Prostate gland (tissue), 2 donors: ENCODE results near the gene EFHD1. TPM values are rescaled to one million over a fixed set of nuclear protein-coding genes. Genes with fewer than 3 reads are reported as not detected.
A peak's percentile ranks its signal among the peaks of the same experiment; 100 is the strongest.

Experiments used
- DNase-seq: peaks from one replicate; pipeline ENCODE4 v3.0.0-alpha.2; 2019; ENCODE audit warnings: low spot score
- H3K27ac ChIP-seq, 2 donors: fragments of 200-600 bp; sonication (generic); 2 replicates each; pipeline ENCODE4 v1.5.1; 2017 to 2019
- H3K27me3 ChIP-seq: fragments of 200-600 bp; sonication (generic); replicated peaks from 2 replicates; pipeline ENCODE4 v1.5.1; 2019; ENCODE audit not compliant: insufficient read depth
- H3K36me3 ChIP-seq, 2 donors: fragments of 200-600 bp; sonication (generic); 1 replicate in 1 of 2; 2 replicates in 1 of 2; pipeline versions ENCODE4 v1.5.1 to v1.8.1; 2017 to 2019
- H3K4me1 ChIP-seq: fragments of 200-600 bp; sonication (generic); replicated peaks from 2 replicates; pipeline ENCODE4 v1.5.1; 2019
- H3K4me3 ChIP-seq, 2 donors: fragments of 200-600 bp; sonication (generic); 2 replicates each; pipeline ENCODE4 v1.5.1; 2017 to 2019
- H3K9me3 ChIP-seq: fragments of 200-600 bp; sonication (generic); 2 replicates; pipeline ENCODE4 v1.5.1; 2017
- CTCF ChIP-seq, 4 experiments: fragments of 200-600 bp in 2 of 4; fragments of 450-650 bp in 2 of 4; sonication (generic) in 2 of 4; IDR thresholded peaks; 1 replicate in 3 of 4; 2 replicates in 1 of 4; pipeline ENCODE4 v1.5.1; 2016 to 2019; ENCODE audit warnings: antibody characterized with exemption in 4 of 4, mild to moderate bottlenecking in 2 of 4, moderate library complexity in 2 of 4
- POLR2A ChIP-seq: fragments of 450-650 bp; IDR thresholded peaks from one replicate; pipeline ENCODE4 v1.6.1; 2016; ENCODE audit warnings: antibody characterized with exemption, mild to moderate bottlenecking
- POLR2AphosphoS5 ChIP-seq: sonication (generic); formaldehyde crosslinking; IDR thresholded peaks from one replicate; pipeline ENCODE4 v1.6.1; 2017; ENCODE audit warnings: antibody characterized with exemption
- WGBS: methylation state at CpG from one replicate; pipeline ENCODE4 v1.1.5; 2018; 5-methylcytosine and 5-hydroxymethylcytosine counted together
- intact Hi-C: fragments of 100-400 bp; cut with DNase I; formaldehyde crosslinking; loops from one replicate; pipeline ENCODE4 v1.14.2; 2022
- total RNA-seq, 2 donors: library from RNA; depleted of rRNA; stranded (reverse); fragments of >200 nt; gene quantifications; one replicate each; pipeline ENCODE4 v1.1.0, GENCODE V29; 2016

Gene EFHD1
- total RNA-seq, 2 donors from 2014 or later, result 25.9 to 33.1 TPM

GRCh38 chr2:232659359-232659758 lies 26.0 kb downstream of the EFHD1 start:
- no peaks in the 10 kb centered on the region for H3K9me3 ChIP-seq
- no peak overlapping the region for H3K27ac ChIP-seq
- intact Hi-C loops, result no loop called here
- no peak for DNase-seq
- WGBS, result 83% methylated on average over 2 of the region's 2 CpGs
- no peaks in the 10 kb centered on the region for H3K27me3 ChIP-seq
- no peak overlapping the region for H3K4me3 ChIP-seq
- H3K36me3 ChIP-seq, result no peaks in the 10 kb centered on the region
- H3K4me1 ChIP-seq, result no peaks in the 10 kb centered on the region
- no peak for TF ChIP-seq CTCF (IDR thresholded peaks at IDR 0.05)
- TF ChIP-seq POLR2A, result no peak
- no peak for TF ChIP-seq POLR2AphosphoS5

- DNase-seq, result no peak
- Histone ChIP-seq H3K4me3 (no peak overlapping the region), H3K4me1 (no peaks in the 10 kb centered on the region), H3K27me3 (no peaks in the 10 kb centered on the region), H3K27ac (no peak overlapping the region), H3K36me3 (no peaks in the 10 kb centered on the region), H3K9me3 (no peaks in the 10 kb centered on the region)
- 91% methylated on average over 16 of the region's 16 CpGs for WGBS
- TF ChIP-seq CTCF (IDR thresholded peaks at IDR 0.05) (no peak), POLR2AphosphoS5 (no peak), POLR2A (no peak)
- intact Hi-C loops, result no loop called here
Measured at GRCh38 chr2:232662486-232663260, 29.3 kb downstream of the EFHD1 start.

GRCh38 chr2:232666051-232666805 lies 32.8 kb downstream of the EFHD1 start:
- TF ChIP-seq POLR2A (no peak), POLR2AphosphoS5 (no peak), CTCF (IDR thresholded peaks at IDR 0.05) (no peak)
- Histone ChIP-seq H3K36me3 (no peaks in the 10 kb centered on the region), H3K4me1 (no peaks in the 10 kb centered on the region), H3K4me3 (no peak overlapping the region), H3K27me3 (no peaks in the 10 kb centered on the region), H3K9me3 (no peaks in the 10 kb centered on the region), H3K27ac (no peak overlapping the region)
- 89% methylated on average over 6 of the region's 7 CpGs for WGBS
- intact Hi-C loops, result no loop called here
- DNase-seq, result no peak

- no peaks in the 10 kb centered on the region for H3K4me1 ChIP-seq
- no peak overlapping the region for H3K4me3 ChIP-seq
- peak; percentile 79 for DNase-seq
- 62% methylated on average over 10 of the region's 10 CpGs for WGBS
- no peaks in the 10 kb centered on the region for H3K36me3 ChIP-seq
- peak overlapping the region; percentile 84 to 88 for H3K27ac ChIP-seq
- no peaks in the 10 kb centered on the region for H3K9me3 ChIP-seq
- intact Hi-C loops, result no loop called here
- H3K27me3 ChIP-seq, result no peaks in the 10 kb centered on the region
- TF ChIP-seq CTCF (IDR thresholded peaks at IDR 0.05) (peak in 1 of 4 experiments; percentile 16), POLR2A (no peak), POLR2AphosphoS5 (peak; percentile 97)
Measured at GRCh38 chr2:232667989-232668583, 34.7 kb downstream of the EFHD1 start.
